GM23248 (cell line): ENCODE results near the gene EYA4.

Experiments
- EZH2 ChIP-seq: fragments of 200-600 bp; sonication (generic); IDR thresholded peaks from 2 replicates; pipeline ENCODE4 v1.6.1; 2018; ENCODE audit warnings: antibody characterized with exemption, mild to moderate bottlenecking; ENCODE audit not compliant: insufficient read depth, poor library complexity, severe bottlenecking
- EZH2phosphoT487 ChIP-seq: fragments of 200-600 bp; sonication (generic); IDR thresholded peaks from 2 replicates; pipeline ENCODE4 v1.6.1; 2018; ENCODE audit warnings: antibody characterized with exemption, moderate library complexity, mild to moderate bottlenecking, low read depth; ENCODE audit not compliant: insufficient read depth

DNA sequence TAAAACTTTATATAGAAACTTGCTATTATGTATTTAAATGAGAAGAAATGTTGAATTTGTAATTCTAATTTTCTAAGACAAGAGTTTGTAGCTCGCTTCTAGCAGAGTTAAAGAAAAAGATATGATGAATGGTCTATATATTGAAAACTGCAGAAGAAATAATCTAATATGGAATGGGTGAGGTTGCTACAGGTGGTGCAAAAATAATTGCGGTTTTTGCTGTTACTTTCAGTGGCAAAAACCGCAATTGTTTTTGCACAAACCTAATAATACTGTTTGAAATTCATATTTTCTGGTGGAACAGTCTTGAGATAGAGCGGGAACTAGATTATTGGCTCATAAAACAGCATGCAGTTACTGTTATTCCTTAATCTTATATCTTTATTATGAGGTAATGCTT lies 23.9 kb downstream of the EYA4 start:
- TF ChIP-seq EZH2phosphoT487 (no peak), EZH2 (no peak)
